Stimulated activated CD4-positive, alpha-beta T cell treated with anti-CD3 and anti-CD28 coated beads, Interleukin-15, amount 100 ng/mL, for 1 hour (primary cell): ENCODE measurements around the gene HOXA10.

ENCODE experiments used
- DNase-seq, 2 donors: peaks; one replicate each; pipeline ENCODE4 v3.0.0-alpha.2; 2020; ENCODE audit warnings: low read depth in 1 of 2, low spot score in 1 of 2

The HOXA10 gene

DNA sequence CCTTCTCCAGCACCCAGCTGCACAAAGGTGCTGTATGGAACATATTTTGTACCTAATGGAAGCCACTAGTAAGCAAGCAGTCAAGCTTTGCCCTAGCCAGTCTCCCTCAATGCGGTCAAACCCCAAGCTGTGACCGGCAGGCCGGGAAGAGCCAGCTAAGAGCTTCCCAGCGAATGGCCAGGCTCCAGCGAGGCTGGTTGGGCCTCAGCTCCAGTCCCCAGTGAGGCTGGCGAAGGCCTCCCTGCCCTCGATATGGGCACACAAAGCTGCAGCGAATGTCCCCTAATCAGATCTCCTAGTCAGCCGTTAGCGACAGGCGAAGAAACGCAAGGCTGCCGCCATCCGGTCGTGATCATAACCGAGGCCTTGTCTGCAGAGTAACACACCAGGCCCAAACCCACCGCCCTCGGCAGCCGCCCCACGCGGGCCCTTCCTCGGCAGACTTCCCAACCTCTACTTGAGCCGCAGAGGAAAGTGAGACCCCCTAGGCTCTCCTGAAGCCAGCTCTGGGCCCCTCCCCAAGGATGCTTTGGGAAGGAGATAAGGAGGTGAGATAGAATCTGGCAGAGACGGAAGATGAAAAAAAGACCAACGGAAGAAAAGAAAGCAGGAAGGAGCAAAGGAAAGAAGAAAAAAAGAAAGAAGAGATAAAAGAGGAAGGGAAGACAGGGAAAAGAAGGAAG, 5.7 kb downstream of the HOXA10 start:
- DNase-seq: no peak

- no peak for DNase-seq
These were observed 6.2 kb downstream of the HOXA10 start for GRCh38 chr7:27167916-27168264.

DNA sequence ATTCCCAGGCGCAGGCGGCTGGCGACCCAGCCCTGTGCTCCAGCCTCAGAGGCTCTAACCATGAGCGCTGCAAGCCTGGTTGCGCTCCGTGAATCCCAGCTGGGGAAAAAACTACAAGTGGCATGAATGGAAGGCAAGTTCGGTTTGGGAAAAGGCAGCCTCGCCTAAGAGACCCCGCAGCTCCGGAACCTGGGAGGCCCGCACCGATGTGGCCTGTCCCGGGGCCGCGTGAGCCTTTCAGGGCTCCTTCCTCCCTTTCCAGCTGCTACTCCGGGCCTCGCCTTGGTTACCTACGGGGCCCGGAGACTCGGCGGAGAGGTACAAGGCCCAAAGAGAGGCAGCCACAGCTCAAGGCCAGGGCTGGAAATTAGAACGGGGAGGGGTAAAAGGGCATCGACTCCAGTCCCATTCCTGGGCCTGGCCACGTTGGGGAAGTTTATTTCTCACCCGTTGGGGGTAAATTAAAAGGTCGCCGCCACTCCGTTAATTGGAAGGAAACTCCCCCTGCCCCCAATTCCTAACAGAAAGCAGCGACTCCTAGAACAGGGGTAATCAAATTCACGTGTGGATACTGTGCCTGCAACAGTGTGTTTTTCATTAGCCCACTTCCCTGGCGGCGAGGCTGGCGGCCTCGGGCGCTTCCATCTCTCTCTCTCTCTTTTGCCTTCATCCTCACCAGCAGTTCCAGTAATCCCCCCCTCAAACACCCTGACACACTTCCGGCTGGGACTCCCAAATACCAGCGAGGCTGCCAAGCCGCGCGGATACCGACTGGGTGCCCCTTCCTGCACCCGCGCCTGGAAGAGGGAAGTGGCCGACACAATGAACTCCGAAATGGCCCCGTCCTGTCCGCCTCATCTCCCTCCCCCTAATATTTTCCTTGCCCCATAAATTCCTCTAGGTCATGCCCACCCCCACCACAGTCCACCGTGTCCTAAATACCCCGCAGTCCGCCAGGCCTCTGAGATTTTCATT, 7.3 kb downstream of the HOXA10 start:
- no peak for DNase-seq

GRCh38 chr7:27165996-27166530, 8.1 kb downstream of the HOXA10 start:
- DNase-seq: no peak

- no peak for DNase-seq
These were observed 8.8 kb downstream of the HOXA10 start, which contains the start of gene HOXA9 for GRCh38 chr7:27165089-27165995. Gene HOXA9, minus strand, starts transcription at chr7:27165537. Its CDS starts 80 bp downstream, at chr7:27165457.

DNA sequence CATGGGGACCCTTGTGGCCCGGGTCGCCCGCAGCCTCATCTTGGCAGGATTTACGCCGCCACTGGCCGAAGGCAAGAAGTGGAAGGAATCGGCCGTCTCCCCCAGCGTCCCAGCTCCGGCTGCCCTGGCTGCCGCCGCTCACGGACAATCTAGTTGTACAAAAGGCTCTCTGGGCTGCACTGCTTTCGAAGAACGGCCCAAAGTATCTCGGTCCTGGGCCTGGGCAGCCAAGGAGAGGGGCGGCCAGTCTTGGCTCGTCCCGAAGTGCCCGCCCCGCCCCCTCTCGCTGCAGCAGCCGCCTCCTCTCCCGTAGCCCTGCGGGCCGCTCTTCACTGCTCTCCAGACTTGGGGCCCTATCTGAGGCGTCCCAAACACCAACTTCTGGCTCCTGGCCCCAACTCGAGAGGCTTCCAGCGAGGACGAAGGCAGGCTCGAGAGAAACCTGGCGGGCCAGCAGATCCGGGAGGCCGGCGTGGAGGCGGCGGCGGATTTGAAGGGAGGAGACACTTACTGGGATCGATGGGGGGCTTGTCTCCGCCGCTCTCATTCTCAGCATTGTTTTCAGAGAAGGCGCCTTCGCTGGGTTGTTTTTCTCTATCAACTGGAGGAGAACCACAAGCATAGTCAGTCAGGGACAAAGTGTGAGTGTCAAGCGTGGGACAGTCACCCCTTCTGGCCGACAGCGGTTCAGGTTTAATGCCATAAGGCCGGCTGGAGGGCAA, 9.6 kb downstream of the HOXA10 start:
- no peak for DNase-seq

GRCh38 chr7:27164045-27164366, 10.1 kb downstream of the HOXA10 start:
- no peak for DNase-seq

DNA sequence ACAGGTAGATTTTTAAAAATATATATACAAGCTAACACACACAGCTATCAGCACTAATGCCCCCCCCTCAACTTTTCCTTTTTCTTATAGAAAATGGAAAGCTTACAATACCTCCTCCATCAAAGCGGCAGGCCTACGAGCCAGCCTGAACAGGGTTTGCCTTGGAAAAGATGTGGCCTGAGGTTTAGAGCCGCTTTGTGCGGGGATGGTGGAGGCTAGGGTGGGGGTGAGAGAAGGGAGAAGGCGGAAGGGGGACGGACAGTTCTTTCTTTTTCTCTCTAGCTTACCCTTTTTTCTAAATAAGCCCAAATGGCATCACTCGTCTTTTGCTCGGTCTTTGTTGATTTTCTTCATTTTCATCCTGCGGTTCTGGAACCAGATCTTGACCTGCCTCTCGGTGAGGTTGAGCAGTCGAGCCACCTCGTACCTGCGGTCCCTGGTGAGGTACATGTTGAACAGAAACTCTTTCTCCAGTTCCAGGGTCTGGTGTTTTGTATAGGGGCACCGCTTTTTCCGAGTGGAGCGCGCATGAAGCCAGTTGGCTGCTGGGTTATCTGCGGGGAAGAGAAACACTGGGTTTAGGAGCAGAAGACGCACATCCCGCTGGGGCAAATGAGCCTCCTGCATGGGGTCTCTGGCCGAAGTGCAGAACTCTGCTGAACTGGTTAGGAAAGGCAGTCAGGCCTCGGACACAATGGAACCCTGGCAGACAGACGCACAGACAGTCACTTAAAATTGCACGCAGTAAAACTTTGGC, 10.7 kb downstream of the HOXA10 start:
- DNase-seq: no peak

GRCh38 chr7:27162561-27163287, 11.4 kb downstream of the HOXA10 start:
- DNase-seq: no peak

DNA sequence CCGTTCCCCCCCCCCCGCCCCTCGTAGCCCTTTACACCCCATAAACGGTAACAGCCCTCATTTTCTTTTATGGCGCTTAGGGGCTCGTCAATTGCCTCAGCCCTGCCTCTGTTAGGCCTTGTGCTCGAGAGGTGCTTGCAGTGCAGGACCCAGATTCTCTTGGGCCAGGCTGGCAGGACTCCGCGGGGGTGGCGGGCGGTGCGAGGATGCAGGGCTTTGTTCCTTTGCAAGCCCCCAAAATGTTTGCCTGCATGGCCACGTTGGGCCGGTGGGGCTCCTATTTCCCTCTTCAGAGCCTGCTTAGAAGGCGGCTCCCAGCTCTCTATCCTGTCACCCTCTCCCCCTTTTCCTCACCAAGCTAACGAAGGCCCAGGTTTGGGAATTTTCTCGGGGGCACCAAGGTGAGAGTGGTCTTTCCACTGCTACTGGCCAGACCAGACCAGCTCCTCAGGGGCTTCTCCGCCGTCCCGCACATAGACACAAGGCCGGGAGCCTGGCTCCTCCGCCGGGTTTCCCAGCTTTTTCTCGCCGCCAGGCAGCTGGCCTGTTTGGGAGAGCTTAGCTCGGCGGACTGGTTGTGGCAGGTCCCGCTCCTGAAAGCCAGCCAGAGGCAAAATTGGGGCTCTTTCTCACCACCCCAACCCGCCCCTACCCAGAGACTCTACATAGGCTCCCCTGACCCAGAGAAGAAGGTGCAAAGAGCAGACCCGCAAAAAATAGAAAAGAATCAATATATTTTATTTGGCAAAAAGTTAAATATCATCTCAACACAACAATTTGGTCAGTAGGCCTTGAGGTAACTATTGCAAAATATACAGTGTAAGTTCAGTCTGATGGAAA, 12.2 kb downstream of the HOXA10 start:
- DNase-seq: no peak

GRCh38 chr7:27161214-27161720, 12.9 kb downstream of the HOXA10 start:
- no peak for DNase-seq

DNA sequence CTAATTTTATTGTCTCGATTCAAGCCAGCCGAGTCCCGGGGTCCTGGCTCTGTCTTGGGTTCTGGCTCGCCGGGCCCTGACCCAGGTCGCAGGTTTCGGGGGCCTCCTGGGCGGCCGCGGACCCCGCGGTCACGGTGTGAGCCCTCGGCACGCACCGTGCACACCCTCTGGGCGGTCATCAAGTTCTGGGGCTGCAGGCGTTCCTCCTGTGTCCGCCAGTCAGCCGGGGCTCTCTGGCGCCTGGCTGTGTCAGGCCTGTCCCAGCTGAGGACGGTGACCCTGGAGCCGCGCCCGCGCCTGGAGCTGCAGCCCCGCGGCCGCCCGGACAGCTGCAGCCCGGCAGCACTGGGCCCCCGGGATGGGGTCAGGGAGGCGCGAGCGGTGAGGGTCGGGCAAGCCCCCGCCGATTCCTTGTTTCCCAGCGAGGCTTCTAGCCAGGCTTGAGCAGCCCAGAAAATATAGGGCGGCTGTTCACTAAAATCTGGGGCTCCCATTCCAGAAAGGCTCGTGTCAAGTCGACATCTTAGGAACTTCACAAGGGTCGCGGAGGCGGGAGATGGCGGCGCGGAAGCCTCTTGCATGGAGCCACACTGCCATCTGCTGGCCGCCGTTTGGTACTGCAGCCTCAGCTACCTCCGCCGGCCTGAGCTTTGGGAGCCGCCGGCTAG, 13.4 kb downstream of the HOXA10 start:
- DNase-seq: peak; percentile 67 to 83

- no peak for DNase-seq
These were observed 14.0 kb downstream of the HOXA10 start for GRCh38 chr7:27160145-27160545.

- DNase-seq: no peak
These were observed 14.6 kb downstream of the HOXA10 start for GRCh38 chr7:27159266-27160144.

DNA sequence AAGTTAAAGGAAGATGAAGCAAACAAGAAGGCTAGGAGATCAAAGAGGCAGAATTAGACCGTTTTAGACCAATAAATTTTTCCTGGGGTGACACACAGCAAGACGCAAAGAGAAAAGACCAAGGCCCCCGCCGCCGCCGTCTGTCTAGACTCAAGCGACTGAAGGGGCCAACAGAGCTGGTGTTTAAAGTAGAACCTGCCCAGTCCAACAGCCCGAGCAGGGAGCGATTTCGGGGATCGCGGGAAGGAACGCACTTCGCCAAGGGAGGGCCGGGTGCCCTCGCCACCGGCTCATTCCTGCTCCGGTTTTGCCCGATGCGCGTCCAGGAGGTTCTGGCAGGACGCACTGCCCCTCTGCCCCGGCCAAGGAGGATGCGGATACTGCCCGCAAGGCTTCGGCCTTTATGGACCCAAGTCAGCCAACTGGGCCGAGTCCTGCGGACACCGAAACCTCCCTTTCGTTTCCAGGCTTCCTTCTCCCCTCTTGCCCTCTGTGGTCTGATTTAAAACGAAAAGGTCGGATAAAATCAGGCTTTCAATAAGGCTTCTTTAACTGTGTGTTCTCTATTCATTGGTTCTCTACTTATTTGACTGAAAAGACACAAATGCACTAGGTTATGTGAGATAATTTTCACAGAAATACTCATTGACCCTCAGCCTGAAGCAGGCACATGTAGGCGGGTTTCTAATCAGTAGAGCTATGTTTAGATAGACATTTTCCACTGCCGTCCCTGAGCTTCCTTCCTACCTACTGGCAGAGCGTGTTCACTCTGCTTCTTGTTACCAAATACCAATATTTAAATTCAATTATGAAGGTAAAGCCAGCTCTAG, 15.5 kb downstream of the HOXA10 start:
- no peak for DNase-seq
